ENCODE measurements around the gene MYH14.

MYH14 gene

DNA sequence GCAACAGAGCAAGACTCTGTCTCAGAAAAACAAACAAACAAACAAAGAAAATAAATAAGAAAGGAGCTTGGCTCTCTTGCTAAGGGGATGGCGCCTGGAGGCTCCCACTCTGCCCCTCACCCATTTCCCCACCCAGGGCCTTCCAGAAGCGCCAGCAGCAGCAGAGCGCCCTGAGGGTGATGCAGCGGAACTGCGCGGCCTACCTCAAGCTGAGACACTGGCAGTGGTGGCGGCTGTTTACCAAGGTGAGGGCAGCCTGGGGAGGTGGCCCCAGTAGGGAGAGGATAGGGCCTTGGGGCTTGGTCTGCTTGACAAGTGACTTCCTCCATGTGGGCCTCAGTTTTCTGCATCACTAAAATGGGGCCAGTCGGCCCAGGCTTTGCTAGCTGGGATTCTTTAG, 59.8 kb downstream of the MYH14 start:
- TF ChIP-seq, protein P1, sequence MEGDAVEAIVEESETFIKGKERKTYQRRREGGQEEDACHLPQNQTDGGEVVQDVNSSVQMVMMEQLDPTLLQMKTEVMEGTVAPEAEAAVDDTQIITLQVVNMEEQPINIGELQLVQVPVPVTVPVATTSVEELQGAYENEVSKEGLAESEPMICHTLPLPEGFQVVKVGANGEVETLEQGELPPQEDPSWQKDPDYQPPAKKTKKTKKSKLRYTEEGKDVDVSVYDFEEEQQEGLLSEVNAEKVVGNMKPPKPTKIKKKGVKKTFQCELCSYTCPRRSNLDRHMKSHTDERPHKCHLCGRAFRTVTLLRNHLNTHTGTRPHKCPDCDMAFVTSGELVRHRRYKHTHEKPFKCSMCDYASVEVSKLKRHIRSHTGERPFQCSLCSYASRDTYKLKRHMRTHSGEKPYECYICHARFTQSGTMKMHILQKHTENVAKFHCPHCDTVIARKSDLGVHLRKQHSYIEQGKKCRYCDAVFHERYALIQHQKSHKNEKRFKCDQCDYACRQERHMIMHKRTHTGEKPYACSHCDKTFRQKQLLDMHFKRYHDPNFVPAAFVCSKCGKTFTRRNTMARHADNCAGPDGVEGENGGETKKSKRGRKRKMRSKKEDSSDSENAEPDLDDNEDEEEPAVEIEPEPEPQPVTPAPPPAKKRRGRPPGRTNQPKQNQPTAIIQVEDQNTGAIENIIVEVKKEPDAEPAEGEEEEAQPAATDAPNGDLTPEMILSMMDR (IDR thresholded peaks at IDR 0.05; ENCODE audit: low read depth, low read length): no peak
- H3K4me3 ChIP-seq (ENCODE audit: low read depth, low read length): no peak overlapping the region

DNA sequence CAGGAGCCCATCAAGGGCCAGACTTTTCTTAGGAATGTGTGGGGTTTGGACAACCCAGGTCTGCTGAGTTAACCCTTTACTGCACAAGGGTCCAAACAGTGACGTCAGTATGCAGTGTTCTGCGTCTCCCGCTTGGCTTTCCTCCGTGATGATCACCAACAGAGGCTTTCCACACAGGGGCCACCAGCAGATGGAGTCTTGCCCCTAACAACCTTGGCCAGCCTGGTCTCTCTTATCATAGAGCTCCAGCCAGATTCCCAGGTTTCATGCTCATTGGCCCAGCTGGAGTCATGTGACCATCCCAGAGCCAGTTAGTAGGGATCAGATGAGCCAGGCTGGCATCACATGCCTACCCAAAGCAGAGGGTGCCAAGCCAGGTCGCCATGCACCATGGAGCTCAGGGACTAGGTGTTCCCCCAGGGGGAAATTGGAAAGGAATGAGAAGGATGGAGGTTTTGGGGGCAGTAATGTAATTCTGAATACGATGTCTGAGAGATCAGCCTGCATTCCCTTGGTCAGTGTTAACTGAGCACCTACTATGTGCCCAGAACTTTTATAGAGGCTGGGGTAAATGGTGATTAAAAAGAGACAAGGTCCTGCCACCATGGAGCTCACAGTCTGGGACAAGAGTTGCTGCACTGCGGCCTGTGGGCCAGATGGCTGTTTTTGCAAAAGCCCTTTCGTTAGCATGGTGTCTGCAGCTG, 61.2 kb downstream of the MYH14 start:
- TF ChIP-seq, protein P1 (IDR thresholded peaks at IDR 0.05; ENCODE audit: low read depth, low read length): no peak
- no peak overlapping the region for H3K4me3 ChIP-seq (ENCODE audit: low read depth, low read length)

DNA sequence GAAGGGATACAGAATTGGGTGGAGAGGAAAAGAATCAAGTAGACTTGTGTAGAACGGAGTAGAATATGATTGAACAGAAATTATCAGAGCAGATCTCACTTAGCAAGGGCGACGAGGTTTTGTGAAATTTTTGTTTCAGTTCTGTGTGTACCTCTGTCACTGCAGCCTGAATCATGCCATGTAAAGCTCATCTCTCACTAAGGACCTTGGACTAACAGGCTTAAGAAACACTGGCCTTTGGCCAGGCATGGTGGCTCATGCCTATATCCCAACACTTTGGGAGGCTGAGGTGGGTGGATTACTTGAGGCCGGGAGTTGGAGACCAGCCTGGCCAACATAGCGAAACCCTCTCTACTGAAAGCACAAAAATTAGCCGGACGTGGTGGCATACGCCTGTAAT, 62.6 kb downstream of the MYH14 start:
- TF ChIP-seq, protein P1 (IDR thresholded peaks at IDR 0.05; ENCODE audit: low read depth, low read length): no peak

DNA sequence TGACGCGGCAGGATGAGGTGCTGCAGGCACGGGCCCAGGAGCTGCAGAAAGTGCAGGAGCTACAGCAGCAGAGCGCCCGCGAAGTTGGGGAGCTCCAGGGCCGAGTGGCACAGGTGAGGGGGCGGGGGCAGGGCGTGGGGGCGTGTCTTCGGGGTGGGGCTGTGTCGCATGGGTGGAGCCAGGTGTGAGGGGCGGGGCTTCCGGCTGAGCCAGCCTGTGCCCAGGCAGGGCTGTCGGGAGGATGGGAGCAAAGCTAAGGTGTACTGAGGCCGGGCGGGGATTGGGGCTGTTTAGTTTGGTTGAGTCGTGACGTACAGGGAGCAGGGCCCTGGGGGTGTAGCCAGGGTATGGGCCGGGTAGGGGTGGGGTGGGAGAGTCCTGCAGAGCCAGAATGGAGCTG, 63.5 kb downstream of the MYH14 start:
- no peak overlapping the region for H3K4me3 ChIP-seq (ENCODE audit: low read depth, low read length)
- TF ChIP-seq, protein P1 (IDR thresholded peaks at IDR 0.05; ENCODE audit: low read depth, low read length): no peak

More for the DNA sequence above, 62.6 kb downstream of the MYH14 start:
- H3K4me3 ChIP-seq (ENCODE audit: low read depth, low read length): no peak overlapping the region

DNA sequence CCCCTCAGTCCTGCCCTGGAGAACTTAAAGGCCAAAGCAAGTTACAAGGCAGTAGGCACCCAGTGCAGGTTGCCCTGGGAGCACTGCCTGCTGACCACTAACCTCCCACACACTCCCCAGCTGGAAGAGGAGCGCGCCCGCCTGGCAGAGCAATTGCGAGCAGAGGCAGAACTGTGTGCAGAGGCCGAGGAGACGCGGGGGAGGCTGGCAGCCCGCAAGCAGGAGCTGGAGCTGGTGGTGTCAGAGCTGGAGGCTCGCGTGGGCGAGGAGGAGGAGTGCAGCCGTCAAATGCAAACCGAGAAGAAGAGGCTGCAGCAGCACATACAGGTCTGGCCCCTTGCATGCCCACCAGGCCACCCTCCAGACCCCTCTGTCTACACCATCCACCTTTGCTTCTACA, 64.6 kb downstream of the MYH14 start:
- H3K4me3 ChIP-seq (ENCODE audit: low read depth, low read length): no peak overlapping the region
- TF ChIP-seq, protein P1 (IDR thresholded peaks at IDR 0.05; ENCODE audit: low read depth, low read length): no peak

DNA sequence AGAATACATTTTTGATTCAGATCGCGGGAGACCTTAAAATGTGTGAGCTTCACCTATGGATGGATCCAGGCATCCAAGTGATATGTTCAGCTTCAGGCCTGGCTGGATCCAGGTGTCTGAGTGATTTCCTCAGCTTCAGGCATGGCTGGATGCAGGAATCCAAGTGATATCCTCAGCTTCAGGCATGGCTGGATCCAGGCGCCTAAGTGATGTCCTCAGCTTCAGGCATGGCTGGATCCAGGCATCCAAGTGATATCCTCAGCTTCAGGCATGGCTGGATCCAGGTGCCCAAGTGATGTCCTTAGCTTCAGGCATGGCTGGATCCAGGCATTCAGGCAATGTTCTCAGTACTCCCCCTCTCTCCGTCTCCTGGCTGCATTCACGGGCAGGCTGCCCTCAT, 65.1 kb downstream of the MYH14 start:
- TF ChIP-seq, protein P1 (IDR thresholded peaks at IDR 0.05; ENCODE audit: low read depth, low read length): no peak
- H3K4me3 ChIP-seq (ENCODE audit: low read depth, low read length): no peak overlapping the region

DNA sequence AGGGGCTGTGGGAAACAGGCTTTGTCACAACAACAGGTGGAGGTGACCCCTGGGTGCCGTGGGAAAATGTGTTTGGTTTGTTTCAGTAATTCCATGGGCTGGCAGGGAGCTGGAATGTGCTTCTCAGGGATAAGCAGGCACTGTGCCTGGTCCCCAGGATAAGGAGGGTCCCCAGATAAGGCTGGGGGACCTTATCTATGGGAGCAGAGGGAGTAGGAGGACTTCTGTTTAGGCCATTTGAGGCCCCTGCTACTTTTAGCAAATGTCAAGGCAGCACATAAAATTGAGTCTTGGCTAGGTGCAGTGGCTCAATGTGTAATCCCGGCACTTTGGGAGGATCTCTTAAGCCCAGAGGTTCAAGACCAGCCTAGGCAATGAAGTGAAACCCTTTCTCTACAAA, 66.2 kb downstream of the MYH14 start:
- H3K4me3 ChIP-seq (ENCODE audit: low read depth, low read length): no peak overlapping the region
- TF ChIP-seq, protein P1 (IDR thresholded peaks at IDR 0.05; ENCODE audit: low read depth, low read length): no peak

All from WI38 (cell line).